Stimulated activated CD8-positive, alpha-beta memory T cell treated with anti-CD3 and anti-CD28 coated beads, Interleukin-4, amount 100 ng/mL, for 1 hour (primary cell): ENCODE results near the gene LILRA6.

Source experiments
- DNase-seq, 2 donors: peaks; one replicate each; pipeline ENCODE4 v3.0.0-alpha.2; 2020; ENCODE audit warnings: low read depth in 2 of 2, low spot score in 1 of 2

The LILRA6 gene

DNA sequence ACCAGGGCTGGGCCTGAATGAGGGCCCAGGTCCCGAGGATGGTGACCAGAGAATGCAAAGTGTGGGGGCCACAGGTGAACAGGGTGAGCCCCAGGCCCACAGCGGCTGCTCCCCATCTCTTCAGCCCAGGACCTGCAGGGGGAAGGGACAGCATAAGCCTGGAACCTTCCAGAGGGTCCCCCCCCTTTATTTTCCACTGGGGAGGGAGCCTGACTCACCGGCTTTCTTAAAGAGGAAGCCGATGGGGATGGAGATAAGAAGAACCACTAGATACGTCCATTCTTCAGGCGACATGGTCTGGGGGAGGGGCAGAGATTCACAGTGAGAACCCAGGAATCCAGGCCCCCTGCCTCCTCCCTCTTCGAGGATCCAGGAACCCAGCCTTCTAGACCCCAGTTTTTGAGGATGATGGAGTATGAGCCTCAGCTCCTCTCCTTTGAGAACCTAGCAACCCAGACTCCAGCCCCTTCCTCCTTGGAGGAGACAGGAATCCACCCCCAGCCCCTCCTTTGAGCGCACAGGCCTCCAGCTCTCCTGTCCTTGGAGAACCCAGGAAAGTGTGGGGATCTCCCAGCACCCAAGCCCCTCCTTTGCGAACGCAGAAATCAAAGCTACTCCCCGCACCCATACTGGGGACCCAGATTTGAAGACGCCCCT, 54.2 kb downstream of the LILRA6 start:
- peak in 1 of 2 donors; percentile 54 for DNase-seq

- DNase-seq: no peak
Measured at GRCh38 chr19:54186934-54187381, 55.6 kb downstream of the LILRA6 start.
